ENCODE measurements around the gene MYRIP. TPM values are rescaled to one million over a fixed set of nuclear protein-coding genes. Genes with fewer than 3 reads are reported as not detected.

Gene MYRIP
- total and polyA plus RNA-seq, 10 of the 15 experiments (the other 5 are each of a cell fraction or from before 2014, with no cell fraction given), result 0.03 to 0.08 (median 0.04) TPM; not detected in 6

DNA sequence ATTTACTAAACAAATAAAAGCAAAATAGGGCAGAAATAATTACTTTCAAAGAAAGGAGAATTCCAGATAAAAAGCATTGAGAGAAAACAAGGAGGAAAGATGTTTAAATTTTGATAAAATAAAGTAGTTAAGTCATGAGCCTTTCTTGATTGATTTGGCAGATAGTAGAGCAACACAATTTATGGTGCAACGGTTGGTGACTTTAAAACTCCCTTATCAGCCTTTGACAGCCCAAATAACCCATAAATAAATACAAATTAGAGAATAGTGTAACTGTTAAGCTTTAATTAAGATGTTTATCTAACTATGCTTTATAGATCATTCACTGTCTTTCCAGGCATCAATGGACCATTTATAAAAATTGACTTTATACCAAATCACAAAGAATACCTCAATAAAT is 446.1 kb downstream of the MYRIP start:
- ATAC-seq (no peak), FAIRE-seq (no peak)
- 0% methylated on average over 1 of the region's 1 CpG for WGBS (ENCODE audit: insufficient coverage, insufficient replicate concordance, low lambda C conversion rate, missing lambda C conversion rate)

DNA sequence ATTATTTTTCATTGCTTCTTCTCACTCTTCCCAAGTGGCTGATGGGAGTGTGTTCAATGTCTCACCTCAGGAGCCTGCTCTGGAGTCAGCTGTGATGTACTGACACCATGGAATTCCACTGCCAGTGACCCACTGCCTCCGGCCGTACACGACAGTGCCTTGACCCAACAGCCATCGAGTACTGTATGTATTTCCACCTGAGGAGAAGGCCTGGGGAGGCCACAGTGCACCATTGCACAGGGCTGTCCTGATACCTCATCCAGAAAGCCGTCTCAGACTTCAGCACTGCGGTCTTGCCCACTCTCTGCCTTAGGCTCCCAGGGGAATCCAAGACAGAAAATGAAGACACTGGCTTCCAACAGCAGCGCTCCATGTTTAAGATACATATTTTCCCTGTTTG is 448.7 kb downstream of the MYRIP start:
- 60% methylated on average over 7 of the region's 7 CpGs for WGBS (ENCODE audit: insufficient coverage, insufficient replicate concordance, low lambda C conversion rate, missing lambda C conversion rate)
- intact Hi-C loops (cut with micrococcal nuclease; ENCODE audit: unreplicated experiment), result no loop called here
- Histone ChIP-seq H3K36me3 (ENCODE audit: control insufficient read depth in 2 of 2, insufficient read depth in 2 of 2, low read length in 1 of 2) (no peaks in the 10 kb centered on the region), H4K20me1 (ENCODE audit: control insufficient read depth, insufficient read depth) (no peaks in the 10 kb centered on the region), H3K27me3 (replicated peaks in 1 of 2; ENCODE audit: control insufficient read depth in 2 of 2, insufficient read depth in 2 of 2, low read length in 1 of 2) (no peaks in the 10 kb centered on the region), H3K4me3 (no peak overlapping the region), H3K9me3 (replicated peaks; ENCODE audit: control insufficient read depth, insufficient read depth, low read length) (no peaks in the 10 kb centered on the region), H3K4me2 (ENCODE audit: control insufficient read depth, insufficient read depth) (no peak overlapping the region), H3K27ac (ENCODE audit: control insufficient read depth, insufficient read depth) (no peak overlapping the region), H2AFZ (ENCODE audit: control insufficient read depth, low read depth, low read length) (no peak overlapping the region), H3K4me1 (ENCODE audit: control insufficient read depth, insufficient read depth, low read length) (no peaks in the 10 kb centered on the region), H3K79me2 (ENCODE audit: control insufficient read depth, insufficient read depth, low read length) (no peaks in the 10 kb centered on the region), H3K9ac (ENCODE audit: control insufficient read depth, insufficient read depth, low read length) (no peak overlapping the region)
- DNase-seq (ENCODE audit: low read depth, low spot score), result no peak
- ChIA-PET CTCF (interaction anchor here (1.5 kb wide), 1 partner anchor 79 kb away, joined by 3 read pairs; no protein-coding TSS in a partner anchor), SMC1A (ENCODE audit: uncharacterized antibody, unreplicated experiment) (interaction anchor here (0.9 kb wide), 1 partner anchor 38 kb away, joined by 3 read pairs; no protein-coding TSS in a partner anchor), RAD21 (ENCODE audit: unreplicated experiment) (no interaction called here), POLR2A (no interaction called here)
- no peak for FAIRE-seq
- ATAC-seq, result no peak
- in situ Hi-C loops (cut with MboI), result no loop called here
- no TSS peak for BruUV-seq (replicated peaks)
- TF ChIP-seq ZNF217 (IDR thresholded peaks at IDR 0.05), result no peak
- TF ChIP-seq NR2C1 (IDR thresholded peaks at IDR 0.05), result no peak
- no peak for TF ChIP-seq ZSCAN29 (IDR thresholded peaks at IDR 0.05)
- TF ChIP-seq JUND (IDR thresholded peaks at IDR 0.05; ENCODE audit: low read depth, low read length), result no peak
- no peak for TF ChIP-seq CHD4 (IDR thresholded peaks at IDR 0.05)
- no peak for TF ChIP-seq ZNF207 (IDR thresholded peaks at IDR 0.05; ENCODE audit: borderline replicate concordance)
- TF ChIP-seq WRNIP1 (IDR thresholded peaks at IDR 0.05; ENCODE audit: borderline replicate concordance, low read depth, low read length), result no peak
- TF ChIP-seq, protein P1, sequence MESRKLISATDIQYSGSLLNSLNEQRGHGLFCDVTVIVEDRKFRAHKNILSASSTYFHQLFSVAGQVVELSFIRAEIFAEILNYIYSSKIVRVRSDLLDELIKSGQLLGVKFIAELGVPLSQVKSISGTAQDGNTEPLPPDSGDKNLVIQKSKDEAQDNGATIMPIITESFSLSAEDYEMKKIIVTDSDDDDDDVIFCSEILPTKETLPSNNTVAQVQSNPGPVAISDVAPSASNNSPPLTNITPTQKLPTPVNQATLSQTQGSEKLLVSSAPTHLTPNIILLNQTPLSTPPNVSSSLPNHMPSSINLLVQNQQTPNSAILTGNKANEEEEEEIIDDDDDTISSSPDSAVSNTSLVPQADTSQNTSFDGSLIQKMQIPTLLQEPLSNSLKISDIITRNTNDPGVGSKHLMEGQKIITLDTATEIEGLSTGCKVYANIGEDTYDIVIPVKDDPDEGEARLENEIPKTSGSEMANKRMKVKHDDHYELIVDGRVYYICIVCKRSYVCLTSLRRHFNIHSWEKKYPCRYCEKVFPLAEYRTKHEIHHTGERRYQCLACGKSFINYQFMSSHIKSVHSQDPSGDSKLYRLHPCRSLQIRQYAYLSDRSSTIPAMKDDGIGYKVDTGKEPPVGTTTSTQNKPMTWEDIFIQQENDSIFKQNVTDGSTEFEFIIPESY (IDR thresholded peaks at IDR 0.05), result no peak
- no peak for TF ChIP-seq CREB1 (IDR thresholded peaks at IDR 0.05; ENCODE audit: low read depth)
- TF ChIP-seq RAD51 (IDR thresholded peaks at IDR 0.05), result no peak

More for the DNA sequence above, 446.1 kb downstream of the MYRIP start:
- Histone ChIP-seq H3K4me3 (no peak overlapping the region), H3K9ac (ENCODE audit: control insufficient read depth, insufficient read depth, low read length) (no peak overlapping the region), H3K4me1 (ENCODE audit: control insufficient read depth, insufficient read depth, low read length) (no peaks in the 10 kb centered on the region), H4K20me1 (ENCODE audit: control insufficient read depth, insufficient read depth) (no peaks in the 10 kb centered on the region), H3K4me2 (ENCODE audit: control insufficient read depth, insufficient read depth) (no peak overlapping the region), H3K36me3 (ENCODE audit: control insufficient read depth in 2 of 2, insufficient read depth in 2 of 2, low read length in 1 of 2) (no peaks in the 10 kb centered on the region), H3K27me3 (replicated peaks in 1 of 2; ENCODE audit: control insufficient read depth in 2 of 2, insufficient read depth in 2 of 2, low read length in 1 of 2) (no peaks in the 10 kb centered on the region), H2AFZ (ENCODE audit: control insufficient read depth, low read depth, low read length) (no peak overlapping the region), H3K9me3 (replicated peaks; ENCODE audit: control insufficient read depth, insufficient read depth, low read length) (no peaks in the 10 kb centered on the region), H3K79me2 (ENCODE audit: control insufficient read depth, insufficient read depth, low read length) (no peaks in the 10 kb centered on the region), H3K27ac (ENCODE audit: control insufficient read depth, insufficient read depth) (no peak overlapping the region)
- ChIA-PET CTCF (no interaction called here), POLR2A (no interaction called here), RAD21 (ENCODE audit: unreplicated experiment) (no interaction called here), SMC1A (ENCODE audit: uncharacterized antibody, unreplicated experiment) (no interaction called here)
- BruUV-seq (replicated peaks), result no TSS peak
- intact Hi-C loops (cut with micrococcal nuclease; ENCODE audit: unreplicated experiment), result no loop called here
- TF ChIP-seq NBN (IDR thresholded peaks at IDR 0.05) (no peak), SPI1 (IDR thresholded peaks at IDR 0.05; ENCODE audit: borderline replicate concordance, insufficient read depth, low read depth, low read length) (no peak), DPF2 (IDR thresholded peaks at IDR 0.05) (no peak), ZSCAN29 (IDR thresholded peaks at IDR 0.05) (no peak), POLR2AphosphoS5 (IDR thresholded peaks at IDR 0.05; ENCODE audit: low read length) (no peak), TCF12 (IDR thresholded peaks at IDR 0.05; ENCODE audit: low read depth, low read length) (no peak), EGR1 (IDR thresholded peaks at IDR 0.05; ENCODE audit: borderline replicate concordance in 1 of 2, low read depth in 2 of 2, low read length in 2 of 2) (no peak), RFX5 (IDR thresholded peaks at IDR 0.05; ENCODE audit: low read depth, low read length) (no peak)
- TF ChIP-seq, protein P2, sequence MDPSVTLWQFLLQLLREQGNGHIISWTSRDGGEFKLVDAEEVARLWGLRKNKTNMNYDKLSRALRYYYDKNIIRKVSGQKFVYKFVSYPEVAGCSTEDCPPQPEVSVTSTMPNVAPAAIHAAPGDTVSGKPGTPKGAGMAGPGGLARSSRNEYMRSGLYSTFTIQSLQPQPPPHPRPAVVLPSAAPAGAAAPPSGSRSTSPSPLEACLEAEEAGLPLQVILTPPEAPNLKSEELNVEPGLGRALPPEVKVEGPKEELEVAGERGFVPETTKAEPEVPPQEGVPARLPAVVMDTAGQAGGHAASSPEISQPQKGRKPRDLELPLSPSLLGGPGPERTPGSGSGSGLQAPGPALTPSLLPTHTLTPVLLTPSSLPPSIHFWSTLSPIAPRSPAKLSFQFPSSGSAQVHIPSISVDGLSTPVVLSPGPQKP (IDR thresholded peaks at IDR 0.05; ENCODE audit: low read depth, low read length), result no peak
- no peak for DNase-seq (ENCODE audit: low read depth, low spot score)
- in situ Hi-C loops (cut with MboI), result no loop called here

Data from GM12878 (cell line).